ENCODE measurements around the gene SLC16A13.

Gene SLC16A13

GRCh38 chr17:7074931-7075330 lies 39.1 kb downstream of the SLC16A13 start:
- no peak for DNase-seq (ENCODE audit: insufficient read length, low spot score)
- FAIRE-seq, result no peak
- no peak for TF ChIP-seq CTCF (IDR thresholded peaks at IDR 0.05; ENCODE audit: insufficient read depth, missing control alignments)

DNA sequence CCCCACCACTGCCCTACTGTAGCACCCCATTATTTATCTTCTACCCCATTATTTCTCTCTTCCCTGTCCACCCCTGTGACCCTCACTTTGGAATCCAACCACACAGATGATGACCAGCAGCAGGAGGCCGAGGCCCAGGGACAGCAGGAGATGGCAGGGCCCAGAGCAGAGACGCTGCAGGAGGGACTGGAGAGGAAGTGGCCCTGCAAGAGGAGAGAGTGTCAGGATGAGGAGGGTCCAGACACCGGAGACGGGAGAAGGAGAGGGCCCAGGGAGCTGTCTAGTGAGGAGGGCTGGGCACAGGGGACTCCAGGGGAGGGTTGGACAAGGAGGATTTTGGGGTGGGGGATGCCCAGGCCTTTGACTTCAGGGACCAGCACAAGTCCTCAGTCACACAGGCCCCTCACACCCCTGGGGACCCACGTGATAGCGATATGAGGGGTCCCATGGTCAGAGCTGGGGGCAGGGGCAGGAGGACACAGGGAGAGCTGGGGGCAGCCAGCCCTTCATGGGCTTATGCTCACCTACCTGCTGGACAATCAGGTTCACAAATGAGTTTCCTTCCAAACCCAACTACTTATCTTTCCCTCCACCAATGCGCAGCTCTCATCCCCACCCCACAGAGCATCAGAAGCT lies 42.2 kb downstream of the SLC16A13 start:
- FAIRE-seq, result no peak
- DNase-seq (ENCODE audit: insufficient read length, low spot score), result no peak

GRCh38 chr17:7078711-7079110 lies 42.9 kb downstream of the SLC16A13 start:
- TF ChIP-seq CTCF (IDR thresholded peaks at IDR 0.05; ENCODE audit: insufficient read depth, missing control alignments), result no peak
- DNase-seq (ENCODE audit: insufficient read length, low spot score) (no peak), FAIRE-seq (no peak)

More for the DNA sequence above, 42.2 kb downstream of the SLC16A13 start:
- TF ChIP-seq CTCF (IDR thresholded peaks at IDR 0.05; ENCODE audit: insufficient read depth, missing control alignments), result no peak

DNA sequence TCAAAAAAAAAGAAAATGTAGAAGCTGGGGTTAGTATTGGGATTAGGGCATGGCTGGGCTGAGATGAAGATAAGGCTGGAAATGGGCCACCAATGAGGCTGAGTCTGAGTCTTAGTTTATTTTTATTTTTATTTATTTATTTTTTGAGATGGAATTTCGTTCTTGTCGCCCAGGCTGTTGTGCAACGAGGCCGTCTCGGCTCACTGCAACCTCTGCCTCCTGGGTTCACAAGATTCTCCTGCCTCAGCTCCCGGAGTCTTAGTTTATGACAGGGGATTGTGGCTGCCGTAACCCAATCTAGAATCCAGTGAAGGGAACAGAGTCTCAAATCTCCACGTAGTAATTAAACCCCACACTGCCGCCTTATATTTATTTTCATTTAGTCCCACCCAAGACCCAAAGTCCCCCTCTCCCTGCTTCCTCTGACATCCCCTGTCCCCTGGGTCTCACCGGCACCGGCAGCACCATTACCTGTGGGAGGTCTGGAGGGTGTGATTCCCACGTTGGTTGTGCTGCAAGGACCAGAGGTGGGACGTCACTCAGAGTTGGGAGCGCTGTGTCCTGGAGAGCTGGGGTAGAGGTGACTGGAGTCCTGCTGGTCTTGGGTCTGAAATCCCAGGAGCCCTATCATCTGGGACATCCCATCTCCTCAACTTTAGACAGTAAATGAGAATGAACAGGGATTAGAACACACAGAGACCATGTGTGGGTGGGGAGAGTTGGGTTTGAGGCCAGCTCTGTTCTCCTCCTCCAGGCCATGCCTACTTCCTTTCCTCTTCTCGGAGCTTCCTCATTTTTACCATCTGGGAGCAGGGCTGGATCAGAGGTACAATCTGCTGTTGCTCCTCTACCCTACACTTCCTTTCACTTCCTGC lies 44.0 kb downstream of the SLC16A13 start, which contains the start of gene CLEC10A:
TSS of gene CLEC10A (minus strand) at position 671 of the 875 bp plus-strand sequence. CDS start 1,439 bp downstream, outside the sequence.
- no peak for DNase-seq (ENCODE audit: insufficient read length, low spot score)
- FAIRE-seq, result no peak
- no peak for TF ChIP-seq CTCF (IDR thresholded peaks at IDR 0.05; ENCODE audit: insufficient read depth, missing control alignments)

DNA sequence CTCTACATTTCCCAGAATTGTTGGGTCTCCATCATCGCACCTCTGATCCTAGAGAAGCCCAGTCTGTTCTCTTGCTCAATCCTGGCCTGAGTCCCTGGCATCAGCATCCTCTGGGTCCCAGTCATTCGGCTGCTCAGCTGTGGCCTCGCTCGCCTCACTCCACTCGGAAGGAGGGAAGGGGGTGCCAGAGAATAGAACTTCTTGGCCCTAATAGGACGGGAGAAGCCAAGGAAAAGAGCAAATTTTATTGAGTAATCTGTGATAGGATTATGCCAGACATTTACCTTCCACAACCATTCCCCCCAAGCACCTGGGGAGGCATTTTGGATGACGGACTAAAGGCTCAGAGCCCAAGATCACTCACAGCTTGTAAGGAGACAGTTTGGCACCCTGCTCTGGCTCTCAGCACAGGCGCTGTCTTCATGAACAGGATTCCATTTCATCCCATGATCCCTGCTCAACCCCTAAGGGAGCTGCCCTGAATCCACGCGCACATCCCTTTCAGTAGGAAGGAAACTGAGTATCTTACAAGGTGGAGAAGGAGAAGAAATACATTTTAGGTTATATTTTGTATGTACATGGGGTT lies 44.7 kb downstream of the SLC16A13 start:
- TF ChIP-seq CTCF (IDR thresholded peaks at IDR 0.05; ENCODE audit: insufficient read depth, missing control alignments), result no peak
- FAIRE-seq (no peak), DNase-seq (ENCODE audit: insufficient read length, low spot score) (no peak)

- DNase-seq (ENCODE audit: insufficient read length, low spot score), result no peak
- TF ChIP-seq CTCF (IDR thresholded peaks at IDR 0.05; ENCODE audit: insufficient read depth, missing control alignments), result no peak
- no peak for FAIRE-seq
Measured at GRCh38 chr17:7081341-7082062, 45.7 kb downstream of the SLC16A13 start.

All from D721Med (cell line).